ENCODE data around the gene ZNHIT2.

DNA sequence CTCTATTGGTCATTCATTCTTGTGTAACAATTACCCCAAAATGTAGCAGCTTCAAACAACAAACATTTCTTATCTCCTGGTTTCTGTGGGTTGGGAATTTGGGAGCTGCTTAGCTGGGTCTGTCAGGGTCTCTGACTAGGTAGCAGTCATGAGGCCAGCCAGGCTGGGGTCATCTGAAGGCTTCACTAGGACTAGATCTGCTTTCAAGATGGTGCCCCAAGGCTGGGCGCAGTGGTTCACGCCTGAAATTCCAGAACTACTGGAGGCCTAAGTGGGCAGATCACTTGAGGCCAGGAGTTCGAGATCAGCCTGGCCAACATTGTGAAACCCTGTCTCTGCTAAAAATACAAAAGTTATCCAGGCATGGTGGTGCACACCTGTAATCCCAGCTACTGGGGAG, 39.4 kb upstream of the ZNHIT2 start:
- TF ChIP-seq ELF4 (IDR thresholded peaks at IDR 0.05): no peak
- TF ChIP-seq CTBP1 (IDR thresholded peaks at IDR 0.05; ENCODE audit: borderline replicate concordance): no peak
- no peak for TF ChIP-seq SP1 (IDR thresholded peaks at IDR 0.05)
- no peak for TF ChIP-seq BHLHE40 (IDR thresholded peaks at IDR 0.05; ENCODE audit: borderline replicate concordance)
- no peak for TF ChIP-seq HDGF (IDR thresholded peaks at IDR 0.05; ENCODE audit: borderline replicate concordance)
- no peak for TF ChIP-seq TARDBP (IDR thresholded peaks at IDR 0.05)
- no peak for TF ChIP-seq ZNF384 (IDR thresholded peaks at IDR 0.05)
- no peak for TF ChIP-seq FOXM1 (IDR thresholded peaks at IDR 0.05; ENCODE audit: borderline replicate concordance)
- TF ChIP-seq NFRKB (IDR thresholded peaks at IDR 0.05): no peak
- no peak for TF ChIP-seq FOXA1 (IDR thresholded peaks at IDR 0.05)
- TF ChIP-seq FOXK2 (IDR thresholded peaks at IDR 0.05): no peak
- TF ChIP-seq SUZ12 (IDR thresholded peaks at IDR 0.05): no peak
- TF ChIP-seq, protein P1, sequence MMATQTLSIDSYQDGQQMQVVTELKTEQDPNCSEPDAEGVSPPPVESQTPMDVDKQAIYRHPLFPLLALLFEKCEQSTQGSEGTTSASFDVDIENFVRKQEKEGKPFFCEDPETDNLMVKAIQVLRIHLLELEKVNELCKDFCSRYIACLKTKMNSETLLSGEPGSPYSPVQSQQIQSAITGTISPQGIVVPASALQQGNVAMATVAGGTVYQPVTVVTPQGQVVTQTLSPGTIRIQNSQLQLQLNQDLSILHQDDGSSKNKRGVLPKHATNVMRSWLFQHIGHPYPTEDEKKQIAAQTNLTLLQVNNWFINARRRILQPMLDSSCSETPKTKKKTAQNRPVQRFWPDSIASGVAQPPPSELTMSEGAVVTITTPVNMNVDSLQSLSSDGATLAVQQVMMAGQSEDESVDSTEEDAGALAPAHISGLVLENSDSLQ (IDR thresholded peaks at IDR 0.05): no peak
- no peak for TF ChIP-seq LEF1 (IDR thresholded peaks at IDR 0.05; ENCODE audit: borderline replicate concordance)

All from HEK293T (cell line).